Activated CD8-positive, alpha-beta memory T cell treated with anti-CD3 and anti-CD28 coated beads for 48 hours (primary cell): ENCODE data around the gene PRF1.

Experiments
- DNase-seq, 3 experiments: peaks; one replicate each; pipeline ENCODE4 v3.0.0-alpha.2; 2020; ENCODE audit warnings: low read depth in 2 of 3, low spot score in 2 of 3

Gene PRF1

GRCh38 chr10:70578371-70578947 is 24.1 kb downstream of the PRF1 start:
- peak in 2 of 3 experiments; percentile 45 to 52 for DNase-seq

- no peak for DNase-seq
These were observed 25.6 kb downstream of the PRF1 start for GRCh38 chr10:70576803-70577517.

- no peak for DNase-seq
These were observed 26.4 kb downstream of the PRF1 start for GRCh38 chr10:70575874-70576802.

GRCh38 chr10:70575486-70575873 is 27.1 kb downstream of the PRF1 start:
- DNase-seq = no peak

- no peak for DNase-seq
These were observed 28.7 kb downstream of the PRF1 start for GRCh38 chr10:70573599-70574506.

GRCh38 chr10:70571636-70572439 is 30.7 kb downstream of the PRF1 start:
- no peak for DNase-seq

- no peak for DNase-seq
These were observed 31.3 kb downstream of the PRF1 start for GRCh38 chr10:70571236-70571635.

- DNase-seq = no peak
These were observed 33.6 kb downstream of the PRF1 start for GRCh38 chr10:70568781-70569495.

GRCh38 chr10:70568113-70568512 is 34.4 kb downstream of the PRF1 start:
- DNase-seq = no peak

GRCh38 chr10:70567603-70568002 is 34.9 kb downstream of the PRF1 start:
- DNase-seq = no peak

GRCh38 chr10:70566515-70567290 is 35.8 kb downstream of the PRF1 start:
- DNase-seq = no peak

GRCh38 chr10:70565556-70566514 is 36.7 kb downstream of the PRF1 start:
- DNase-seq = no peak

- DNase-seq = no peak
These were observed 37.6 kb downstream of the PRF1 start for GRCh38 chr10:70564901-70565351.

GRCh38 chr10:70564113-70564725 is 38.3 kb downstream of the PRF1 start:
- DNase-seq = no peak

GRCh38 chr10:70563230-70563629 is 39.3 kb downstream of the PRF1 start:
- DNase-seq = no peak

- no peak for DNase-seq
These were observed 40.3 kb downstream of the PRF1 start for GRCh38 chr10:70562036-70562755.
